ENCODE data around the gene CLEC16A.

The CLEC16A gene

DNA sequence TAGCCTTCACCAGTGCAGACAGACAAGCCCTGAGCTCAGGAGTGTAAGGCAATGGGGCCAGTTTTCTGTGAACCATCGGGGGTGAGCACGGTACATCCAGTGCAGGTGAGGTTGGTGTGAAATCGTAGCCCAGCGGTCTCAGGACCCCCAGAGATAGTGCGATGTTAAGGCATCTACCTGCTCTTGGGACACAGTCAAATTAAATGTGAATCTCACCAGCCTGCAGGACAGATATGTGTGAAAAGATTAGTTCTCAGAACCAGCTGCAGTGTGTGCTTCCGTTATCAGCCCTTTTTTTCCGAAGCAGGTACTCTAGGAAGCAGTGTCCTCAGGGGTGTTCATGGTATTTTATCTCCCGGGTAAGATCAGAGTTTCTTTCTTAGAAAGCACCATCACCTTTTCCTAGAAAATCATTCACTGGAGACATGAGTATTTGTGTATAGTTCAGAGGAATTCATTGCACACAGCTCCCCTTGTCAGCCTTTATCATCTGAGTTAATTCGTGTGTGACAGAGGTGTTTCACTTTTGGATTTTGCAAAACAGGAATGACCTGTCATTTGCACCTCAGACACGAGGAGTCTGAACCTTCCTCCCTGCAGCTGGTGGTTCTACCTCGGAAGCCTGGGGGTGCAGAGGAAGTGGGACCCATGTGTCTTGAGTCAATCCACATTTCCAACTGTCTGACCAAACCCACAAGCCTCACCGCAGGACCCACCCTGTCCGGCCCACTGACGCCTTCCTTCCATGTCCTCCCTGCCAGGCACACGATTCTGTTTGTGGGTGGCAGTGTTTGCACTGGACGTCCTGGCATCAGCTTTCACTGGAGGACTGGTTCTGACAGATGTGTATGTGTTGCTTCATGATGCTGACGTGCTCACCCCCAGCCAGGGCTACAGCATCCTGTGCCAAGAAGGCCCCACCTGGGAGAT, 107.8 kb downstream of the CLEC16A start:
- Histone ChIP-seq H4K5ac (ENCODE audit: low read length) (peak overlapping the region; percentile 82), H3K4me1 (ENCODE audit: control insufficient read depth, low read depth, low read length) (peaks cover 17% of the 10 kb centered on the region)

DNA sequence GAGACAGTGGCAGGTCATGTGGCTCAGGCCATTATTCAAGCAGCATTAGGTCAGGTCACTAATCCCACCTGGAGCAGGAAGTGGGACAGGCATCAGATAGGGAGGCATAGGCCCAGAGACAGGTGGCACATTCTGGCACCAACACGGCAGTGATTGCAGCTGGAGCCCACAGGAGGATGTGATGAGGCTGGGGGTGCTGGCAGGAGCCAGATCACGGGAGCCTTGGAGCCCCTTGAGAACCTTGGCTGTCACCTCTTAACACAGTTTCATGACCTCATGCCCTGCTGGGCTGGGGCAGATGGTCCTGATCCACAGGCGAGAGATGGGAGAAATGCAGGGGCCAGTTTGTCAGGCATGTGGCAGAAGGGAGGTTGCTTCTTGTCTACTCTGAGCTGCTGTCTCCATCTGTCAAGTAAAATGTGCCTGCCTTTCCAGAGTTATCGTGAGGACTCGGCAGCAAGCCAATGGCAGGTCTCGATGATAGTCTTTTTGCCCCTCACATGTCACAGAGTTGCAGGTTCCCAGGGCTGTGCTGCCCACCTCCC, 109.6 kb downstream of the CLEC16A start:
- no CpG with 5 or more reads among the region's 6 CpGs for WGBS (ENCODE audit: extremely low coverage, insufficient coverage, low lambda C conversion rate)
- no peak overlapping the region for H3K4ac ChIP-seq (ENCODE audit: low read depth, low read length)
- H2BK5ac ChIP-seq (ENCODE audit: low read length): no peak overlapping the region
- H3K18ac ChIP-seq (ENCODE audit: low read length): no peak overlapping the region
- H2BK15ac ChIP-seq (replicated peaks; ENCODE audit: low read depth): no peak overlapping the region
- no peak overlapping the region for H2BK120ac ChIP-seq (ENCODE audit: low read depth, low read length)
- no peak for DNase-seq
- no peak overlapping the region for H3K9ac ChIP-seq (ENCODE audit: low read length)
- no peak overlapping the region for H3K27ac ChIP-seq (ENCODE audit: low read depth, low read length)
- no peaks in the 10 kb centered on the region for H3K79me1 ChIP-seq (ENCODE audit: low read length)
- peaks cover 17% of the 10 kb centered on the region for H3K4me1 ChIP-seq (ENCODE audit: control insufficient read depth, low read depth, low read length)
- H3K79me2 ChIP-seq (ENCODE audit: control insufficient read depth, insufficient read depth, low read length): no peaks in the 10 kb centered on the region
- no peaks in the 10 kb centered on the region for H3K36me3 ChIP-seq (ENCODE audit: control insufficient read depth, insufficient read depth, low read length)
- H3K27me3 ChIP-seq (ENCODE audit: insufficient read depth, low read length, poor library complexity): no peaks in the 10 kb centered on the region
- no peak overlapping the region for H3K4me2 ChIP-seq (ENCODE audit: low read length)
- peak overlapping the region; percentile 15 for H3K56ac ChIP-seq (ENCODE audit: low read length)
- no peak overlapping the region for H3K4me3 ChIP-seq (ENCODE audit: low read length)
- H2AK5ac ChIP-seq (ENCODE audit: low read length): no peak overlapping the region
- no peak overlapping the region for H4K5ac ChIP-seq (ENCODE audit: low read length)
- no peak overlapping the region for H4K8ac ChIP-seq (ENCODE audit: low read depth, low read length)
- no peak overlapping the region for H3K23ac ChIP-seq (ENCODE audit: low read length)

More for the DNA sequence above, 107.8 kb downstream of the CLEC16A start:
- Histone ChIP-seq H3K79me1 (ENCODE audit: low read length) (no peaks in the 10 kb centered on the region), H2AK5ac (ENCODE audit: low read length) (peak overlapping the region; percentile 10), H3K56ac (ENCODE audit: low read length) (peak overlapping the region; percentile 74), H3K9ac (ENCODE audit: low read length) (peak overlapping the region; percentile 31), H3K36me3 (ENCODE audit: control insufficient read depth, insufficient read depth, low read length) (no peaks in the 10 kb centered on the region), H3K23ac (ENCODE audit: low read length) (no peak overlapping the region), H4K8ac (ENCODE audit: low read depth, low read length) (no peak overlapping the region), H3K4ac (ENCODE audit: low read depth, low read length) (peak overlapping the region; percentile 78), H3K79me2 (ENCODE audit: control insufficient read depth, insufficient read depth, low read length) (no peaks in the 10 kb centered on the region), H3K4me2 (ENCODE audit: low read length) (no peak overlapping the region), H2BK120ac (ENCODE audit: low read depth, low read length) (no peak overlapping the region), H3K27ac (ENCODE audit: low read depth, low read length) (peak overlapping the region; percentile 73), H2BK15ac (replicated peaks; ENCODE audit: low read depth) (no peak overlapping the region), H2BK5ac (ENCODE audit: low read length) (peak overlapping the region; percentile 89), H3K4me3 (ENCODE audit: low read length) (no peak overlapping the region), H3K18ac (ENCODE audit: low read length) (peak overlapping the region; percentile 54), H3K27me3 (ENCODE audit: insufficient read depth, low read length, poor library complexity) (no peaks in the 10 kb centered on the region)
- WGBS (ENCODE audit: extremely low coverage, insufficient coverage, low lambda C conversion rate): no CpG with 5 or more reads among the region's 17 CpGs
- peak; percentile 48 for DNase-seq

DNA sequence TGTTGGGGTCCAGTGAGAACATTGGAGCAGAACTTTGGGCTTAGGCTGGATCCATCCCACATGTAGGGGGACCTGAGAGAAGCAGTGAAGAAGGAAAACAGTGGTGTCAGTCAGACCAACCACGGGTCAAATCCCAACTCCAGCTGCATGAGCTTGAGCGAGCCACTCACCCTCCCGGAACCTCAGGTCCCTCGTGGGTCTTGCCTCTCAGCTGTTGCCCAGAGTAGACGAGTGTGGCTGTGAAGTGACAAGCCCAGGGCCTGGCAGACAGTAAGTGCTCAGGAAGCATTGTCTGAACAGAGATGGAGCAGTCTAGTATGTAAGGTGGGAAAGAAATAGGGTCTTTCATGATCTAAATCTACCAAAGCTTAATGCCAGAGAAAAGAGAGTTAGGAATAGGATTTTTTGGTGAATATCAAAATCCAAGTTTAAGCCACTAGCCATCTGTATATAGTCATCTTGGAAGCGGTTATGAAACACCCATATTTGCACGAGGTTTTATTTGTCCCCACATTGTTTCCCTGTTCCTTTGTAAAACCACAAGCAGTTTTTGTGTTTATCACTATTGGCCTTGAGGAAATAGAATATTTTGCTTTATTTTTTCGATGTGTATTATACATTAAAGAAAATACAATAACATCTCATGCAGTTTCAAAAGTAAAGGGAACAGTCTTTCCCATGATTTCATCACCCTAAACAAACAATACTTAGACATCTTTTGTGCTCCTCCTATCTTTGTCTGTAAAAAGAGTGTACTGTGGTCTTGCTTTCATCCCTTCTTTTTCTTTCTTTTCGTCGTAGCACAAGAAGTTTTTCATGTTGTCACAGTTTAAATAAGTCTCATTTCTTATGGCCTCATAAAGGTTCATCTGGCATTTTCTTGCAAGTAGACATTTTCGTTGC, 112.0 kb downstream of the CLEC16A start:
- H3K27ac ChIP-seq (ENCODE audit: low read depth, low read length): no peak overlapping the region
- no peak for DNase-seq

DNA sequence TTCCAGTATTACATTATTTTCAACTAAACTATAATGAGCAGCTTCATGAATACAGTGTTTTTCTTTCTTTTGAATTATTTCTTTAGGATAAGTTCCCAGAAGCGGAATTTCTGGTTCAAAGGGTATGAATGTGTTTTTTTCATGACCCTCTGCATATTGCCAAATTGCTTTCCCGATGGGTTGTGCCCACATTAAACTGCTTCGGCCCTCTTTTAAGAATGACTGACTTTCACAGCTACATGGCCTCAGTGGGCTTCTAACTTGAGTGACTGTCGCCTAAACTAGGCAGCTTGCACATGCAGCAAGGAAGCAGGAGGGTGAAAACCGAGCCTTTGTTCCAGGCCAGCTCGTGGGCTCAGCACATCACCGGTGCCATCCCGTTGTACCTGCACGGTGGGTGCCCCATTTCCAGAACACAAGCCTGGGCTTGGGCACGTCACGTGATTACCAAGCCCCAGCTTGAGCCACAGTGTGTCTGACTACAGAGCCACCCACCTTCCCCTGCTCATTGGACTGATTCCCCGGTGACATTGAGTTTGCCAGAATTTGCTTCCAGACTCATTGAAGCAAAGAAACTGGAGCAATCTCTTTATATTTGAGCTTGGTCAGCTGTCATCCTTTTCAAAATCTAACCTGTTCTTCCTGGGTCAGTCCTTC, 112.8 kb downstream of the CLEC16A start:
- Histone ChIP-seq H3K4me2 (ENCODE audit: low read length) (no peak overlapping the region), H3K23ac (ENCODE audit: low read length) (no peak overlapping the region), H3K79me2 (ENCODE audit: control insufficient read depth, insufficient read depth, low read length) (no peaks in the 10 kb centered on the region), H3K18ac (ENCODE audit: low read length) (no peak overlapping the region), H4K5ac (ENCODE audit: low read length) (no peak overlapping the region), H2BK120ac (ENCODE audit: low read depth, low read length) (no peak overlapping the region), H2AK5ac (ENCODE audit: low read length) (no peak overlapping the region), H3K4me3 (ENCODE audit: low read length) (no peak overlapping the region), H3K79me1 (ENCODE audit: low read length) (no peaks in the 10 kb centered on the region), H3K4me1 (ENCODE audit: control insufficient read depth, low read depth, low read length) (no peaks in the 10 kb centered on the region), H2BK5ac (ENCODE audit: low read length) (no peak overlapping the region), H3K9ac (ENCODE audit: low read length) (no peak overlapping the region), H4K8ac (ENCODE audit: low read depth, low read length) (no peak overlapping the region), H3K56ac (ENCODE audit: low read length) (no peak overlapping the region), H3K27me3 (ENCODE audit: insufficient read depth, low read length, poor library complexity) (no peaks in the 10 kb centered on the region), H2BK15ac (replicated peaks; ENCODE audit: low read depth) (no peak overlapping the region), H3K4ac (ENCODE audit: low read depth, low read length) (no peak overlapping the region), H3K36me3 (ENCODE audit: control insufficient read depth, insufficient read depth, low read length) (no peaks in the 10 kb centered on the region), H3K27ac (ENCODE audit: low read depth, low read length) (no peak overlapping the region)
- DNase-seq: no peak
- WGBS (ENCODE audit: extremely low coverage, insufficient coverage, low lambda C conversion rate): no CpG with 5 or more reads among the region's 12 CpGs

More for the DNA sequence above, 112.0 kb downstream of the CLEC16A start:
- no peaks in the 10 kb centered on the region for H3K79me1 ChIP-seq (ENCODE audit: low read length)
- no peak overlapping the region for H3K4ac ChIP-seq (ENCODE audit: low read depth, low read length)
- no CpG with 5 or more reads among the region's 11 CpGs for WGBS (ENCODE audit: extremely low coverage, insufficient coverage, low lambda C conversion rate)
- no peak overlapping the region for H3K56ac ChIP-seq (ENCODE audit: low read length)
- no peaks in the 10 kb centered on the region for H3K27me3 ChIP-seq (ENCODE audit: insufficient read depth, low read length, poor library complexity)
- no peaks in the 10 kb centered on the region for H3K79me2 ChIP-seq (ENCODE audit: control insufficient read depth, insufficient read depth, low read length)
- H4K5ac ChIP-seq (ENCODE audit: low read length): no peak overlapping the region
- no peak overlapping the region for H2BK5ac ChIP-seq (ENCODE audit: low read length)
- H3K4me3 ChIP-seq (ENCODE audit: low read length): no peak overlapping the region
- no peak overlapping the region for H3K9ac ChIP-seq (ENCODE audit: low read length)
- peaks cover 5% of the 10 kb centered on the region for H3K4me1 ChIP-seq (ENCODE audit: control insufficient read depth, low read depth, low read length)
- no peaks in the 10 kb centered on the region for H3K36me3 ChIP-seq (ENCODE audit: control insufficient read depth, insufficient read depth, low read length)
- H4K8ac ChIP-seq (ENCODE audit: low read depth, low read length): no peak overlapping the region
- no peak overlapping the region for H3K18ac ChIP-seq (ENCODE audit: low read length)
- H2BK120ac ChIP-seq (ENCODE audit: low read depth, low read length): no peak overlapping the region
- H2BK15ac ChIP-seq (replicated peaks; ENCODE audit: low read depth): no peak overlapping the region
- peak overlapping the region; percentile 7 for H2AK5ac ChIP-seq (ENCODE audit: low read length)
- no peak overlapping the region for H3K4me2 ChIP-seq (ENCODE audit: low read length)
- H3K23ac ChIP-seq (ENCODE audit: low read length): no peak overlapping the region

DNA sequence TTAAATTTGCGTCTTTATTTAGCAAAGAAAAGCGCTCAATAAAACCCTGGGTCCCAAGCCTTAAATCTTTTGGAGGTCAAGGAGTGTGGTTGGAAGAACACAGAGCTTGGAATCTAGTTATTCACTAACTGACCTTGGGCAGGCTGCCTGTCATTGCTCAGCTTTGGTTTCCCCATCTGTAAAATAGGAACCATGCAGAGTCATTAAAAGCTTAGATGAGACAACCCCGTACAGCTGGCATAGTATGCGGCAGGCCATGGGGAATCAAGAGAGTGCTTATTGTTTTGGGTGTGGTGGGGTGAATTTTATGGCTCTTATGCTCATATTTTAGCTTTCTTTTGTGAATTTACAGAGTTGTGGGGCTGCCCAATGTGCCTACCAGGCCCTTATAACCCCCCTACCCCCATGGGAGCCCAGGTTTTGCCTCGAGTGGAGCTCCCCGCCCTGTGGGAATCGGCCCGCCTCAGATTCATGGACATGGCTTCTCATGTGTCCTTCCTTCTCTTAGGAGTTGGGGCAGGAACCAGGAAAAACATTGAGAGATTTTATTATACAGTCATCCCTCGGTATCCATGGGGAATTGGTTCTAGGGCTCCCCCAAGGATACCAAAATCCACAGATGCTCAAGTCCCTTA, 113.5 kb downstream of the CLEC16A start:
- Histone ChIP-seq H3K27me3 (ENCODE audit: insufficient read depth, low read length, poor library complexity) (no peaks in the 10 kb centered on the region), H3K4ac (ENCODE audit: low read depth, low read length) (no peak overlapping the region), H3K27ac (ENCODE audit: low read depth, low read length) (no peak overlapping the region), H3K4me1 (ENCODE audit: control insufficient read depth, low read depth, low read length) (peaks cover 3% of the 10 kb centered on the region), H4K5ac (ENCODE audit: low read length) (no peak overlapping the region), H2BK120ac (ENCODE audit: low read depth, low read length) (no peak overlapping the region), H3K23ac (ENCODE audit: low read length) (no peak overlapping the region), H2BK15ac (replicated peaks; ENCODE audit: low read depth) (no peak overlapping the region), H2BK5ac (ENCODE audit: low read length) (no peak overlapping the region), H3K18ac (ENCODE audit: low read length) (no peak overlapping the region), H3K56ac (ENCODE audit: low read length) (no peak overlapping the region), H3K4me3 (ENCODE audit: low read length) (no peak overlapping the region), H3K9ac (ENCODE audit: low read length) (no peak overlapping the region), H2AK5ac (ENCODE audit: low read length) (no peak overlapping the region), H3K36me3 (ENCODE audit: control insufficient read depth, insufficient read depth, low read length) (no peaks in the 10 kb centered on the region), H3K4me2 (ENCODE audit: low read length) (no peak overlapping the region), H3K79me2 (ENCODE audit: control insufficient read depth, insufficient read depth, low read length) (no peaks in the 10 kb centered on the region), H3K79me1 (ENCODE audit: low read length) (no peaks in the 10 kb centered on the region), H4K8ac (ENCODE audit: low read depth, low read length) (no peak overlapping the region)
- DNase-seq: no peak
- WGBS (ENCODE audit: extremely low coverage, insufficient coverage, low lambda C conversion rate): no CpG with 5 or more reads among the region's 9 CpGs
